ENCODE data around the gene EMILIN3. TPM values are rescaled to one million over a fixed set of nuclear protein-coding genes. Genes with fewer than 3 reads are reported as not detected.

Gene EMILIN3
- total RNA-seq, result under 0.01 TPM in 1 of 2 replicates, not detected in the other

GRCh38 chr20:41366546-41367392 lies at the start of gene EMILIN3:
TSS of gene EMILIN3 (minus strand) at chr20:41366818. CDS start at chr20:41366634, 184 bp downstream.

GRCh38 chr20:41340327-41341055 lies 26.1 kb downstream of the EMILIN3 start, which contains the start of gene LPIN3:
TSS of gene LPIN3 (plus strand) at chr20:41340821. CDS start at chr20:41345804, 4,983 bp downstream.

GRCh38 chr20:41317546-41318270 lies 48.9 kb downstream of the EMILIN3 start, which contains the start of gene ZHX3:
TSS of gene ZHX3 (minus strand) at chr20:41317731. CDS start at chr20:41204916, 112,815 bp downstream.

Other genes starting within 250 kb of the EMILIN3 start
- gene PLCG1, start 229.3 kb downstream of the EMILIN3 start, total RNA-seq, result 66.5 and 81.2 TPM in 2 replicates
- 24.0 and 64.6 TPM in 2 replicates for gene ZHX3, start 49.1 kb downstream of the EMILIN3 start, total RNA-seq
- gene LPIN3, start 26.0 kb downstream of the EMILIN3 start, total RNA-seq, result 5.0 and 5.5 TPM in 2 replicates